Cardiac fibroblast (primary cell): Measurements from ENCODE around the gene EML6.

Source experiments
- DNase-seq, 2 donors: peaks; one replicate each; pipeline versions ENCODE4 v3.0.0 to v3.0.0-alpha.2; 2010; ENCODE audit warnings: low read depth in 2 of 2
- H3K4me3 ChIP-seq, 2 donors: replicated peaks in 1 of 2; 1 replicate in 1 of 2; 2 replicates in 1 of 2; pipeline ENCODE4 v1.5.1; 2011; ENCODE audit warnings: low read depth in 2 of 2, low read length in 2 of 2, mild to moderate bottlenecking in 2 of 2, moderate library complexity in 1 of 2
- TF ChIP-seq, protein P1 (sequence below): IDR thresholded peaks from one replicate; pipeline ENCODE4 v1.5.1; 2011; ENCODE audit warnings: low read depth, mild to moderate bottlenecking, low read length, inconsistent platforms

EML6 gene

GRCh38 chr2:54803783-54804751 lies 80.6 kb downstream of the EML6 start:
- TF ChIP-seq, protein P1, sequence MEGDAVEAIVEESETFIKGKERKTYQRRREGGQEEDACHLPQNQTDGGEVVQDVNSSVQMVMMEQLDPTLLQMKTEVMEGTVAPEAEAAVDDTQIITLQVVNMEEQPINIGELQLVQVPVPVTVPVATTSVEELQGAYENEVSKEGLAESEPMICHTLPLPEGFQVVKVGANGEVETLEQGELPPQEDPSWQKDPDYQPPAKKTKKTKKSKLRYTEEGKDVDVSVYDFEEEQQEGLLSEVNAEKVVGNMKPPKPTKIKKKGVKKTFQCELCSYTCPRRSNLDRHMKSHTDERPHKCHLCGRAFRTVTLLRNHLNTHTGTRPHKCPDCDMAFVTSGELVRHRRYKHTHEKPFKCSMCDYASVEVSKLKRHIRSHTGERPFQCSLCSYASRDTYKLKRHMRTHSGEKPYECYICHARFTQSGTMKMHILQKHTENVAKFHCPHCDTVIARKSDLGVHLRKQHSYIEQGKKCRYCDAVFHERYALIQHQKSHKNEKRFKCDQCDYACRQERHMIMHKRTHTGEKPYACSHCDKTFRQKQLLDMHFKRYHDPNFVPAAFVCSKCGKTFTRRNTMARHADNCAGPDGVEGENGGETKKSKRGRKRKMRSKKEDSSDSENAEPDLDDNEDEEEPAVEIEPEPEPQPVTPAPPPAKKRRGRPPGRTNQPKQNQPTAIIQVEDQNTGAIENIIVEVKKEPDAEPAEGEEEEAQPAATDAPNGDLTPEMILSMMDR, result no peak
- no peak for DNase-seq
- no peak overlapping the region for H3K4me3 ChIP-seq

DNA sequence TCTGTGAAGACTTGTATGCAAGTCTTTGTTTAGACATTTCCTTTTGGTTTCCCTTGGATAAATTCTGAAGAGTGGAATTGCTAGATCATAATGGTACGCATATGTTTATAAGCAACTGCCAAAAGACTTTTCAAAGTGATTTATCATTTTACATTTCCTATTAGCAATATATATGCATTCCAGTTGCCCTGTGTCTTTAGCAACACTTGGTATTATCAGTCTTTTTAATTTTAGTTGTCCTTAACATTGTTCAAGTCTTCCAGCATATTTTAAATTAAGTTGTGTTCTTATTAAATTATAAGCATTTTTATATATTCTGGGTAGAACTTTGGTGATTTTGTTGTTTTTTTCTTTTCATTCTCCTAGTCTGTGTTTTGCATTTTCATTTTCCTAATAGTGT lies 81.8 kb downstream of the EML6 start:
- H3K4me3 ChIP-seq, result no peak overlapping the region
- DNase-seq, result no peak
- TF ChIP-seq, protein P1, result no peak

- TF ChIP-seq, protein P1, result no peak
- H3K4me3 ChIP-seq, result no peak overlapping the region
- no peak for DNase-seq
These were observed 83.5 kb downstream of the EML6 start for GRCh38 chr2:54806975-54807374.

DNA sequence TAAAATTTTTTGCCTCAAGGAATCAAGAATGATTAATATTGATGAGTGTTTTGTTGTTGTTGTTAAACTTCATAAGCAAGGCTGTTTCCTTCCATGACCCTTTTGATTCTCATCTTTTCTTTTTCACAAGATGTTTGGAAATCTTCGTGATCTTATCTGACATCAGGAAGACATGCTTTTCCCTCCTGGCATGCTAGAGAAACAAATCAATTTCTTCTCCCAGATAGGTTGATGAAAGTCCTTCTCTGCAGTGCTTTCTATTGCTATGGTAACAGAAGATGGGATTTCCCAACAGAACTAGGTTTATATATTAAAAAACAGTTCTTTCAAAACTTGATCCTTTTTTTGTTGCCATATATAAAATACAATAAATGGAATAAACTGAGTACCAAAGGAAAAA lies 85.2 kb downstream of the EML6 start:
- TF ChIP-seq, protein P1, result no peak
- no peak for DNase-seq

GRCh38 chr2:54809819-54810218 lies 86.4 kb downstream of the EML6 start:
- peak in 1 of 2 donors; percentile 57 for DNase-seq
- H3K4me3 ChIP-seq, result no peak overlapping the region
- TF ChIP-seq, protein P1, result no peak

More for the DNA sequence above, 85.2 kb downstream of the EML6 start:
- H3K4me3 ChIP-seq, result no peak overlapping the region

- H3K4me3 ChIP-seq, result no peak overlapping the region
- no peak for DNase-seq
- TF ChIP-seq, protein P1, result no peak
These were observed 86.8 kb downstream of the EML6 start for GRCh38 chr2:54810246-54810645.
